Right lobe of liver (tissue), 6 donors: ENCODE results near the gene LILRB5. TPM values are rescaled to one million over a fixed set of nuclear protein-coding genes. Genes with fewer than 3 reads are reported as not detected.
A peak's percentile ranks its signal among the peaks of the same experiment; 100 is the strongest.

ENCODE experiments used
- ATAC-seq, 4 donors: fragments of 200-7000 bp; cut with Tn5 transposase; one replicate each; pipeline ENCODE4 v1.9.1; 2020; ENCODE audit warnings: mild to moderate bottlenecking in 4 of 4, moderate library complexity in 4 of 4
- DNase-seq, 3 donors: peaks; one replicate each; pipeline ENCODE4 v3.0.0-alpha.2; 2020
- H3K27ac ChIP-seq, 3 donors: fragments of 200-600 bp; one replicate each; pipeline ENCODE4 v1.8.0; 2022
- H3K27me3 ChIP-seq, 2 donors: fragments of 200-600 bp; one replicate each; pipeline ENCODE4 v1.8.0; 2022
- H3K36me3 ChIP-seq, 4 donors: fragments of 200-600 bp; sonication (generic) in 1 of 4; one replicate each; pipeline versions ENCODE4 v1.5.1 to v1.8.0; 2017 to 2022; ENCODE audit warnings: control low read depth in 1 of 4
- H3K4me1 ChIP-seq, 4 donors: fragments of 200-600 bp; sonication (generic) in 1 of 4; one replicate each; pipeline versions ENCODE4 v1.5.1 to v1.8.0; 2017 to 2022; ENCODE audit warnings: control low read depth in 1 of 4
- H3K4me3 ChIP-seq, 3 donors: fragments of 200-600 bp; one replicate each; pipeline ENCODE4 v1.8.0; 2022
- H3K9me3 ChIP-seq, 4 donors: fragments of 200-600 bp; sonication (generic) in 1 of 4; one replicate each; pipeline versions ENCODE4 v1.5.1 to v1.8.0; 2017 to 2022; ENCODE audit warnings: control low read depth in 1 of 4
- POLR2A ChIP-seq: fragments of 450-650 bp; IDR thresholded peaks from one replicate; pipeline ENCODE4 v1.6.1; 2017; ENCODE audit warnings: antibody characterized with exemption, mild to moderate bottlenecking
- WGBS: methylation state at CpG from one replicate; pipeline ENCODE4 v1.1.6; 2018; ENCODE audit warnings: low coverage, low lambda C conversion rate; ENCODE audit not compliant: insufficient coverage; ENCODE audit errors: missing lambda C conversion rate; 5-methylcytosine and 5-hydroxymethylcytosine counted together
- intact Hi-C, 2 donors: fragments of 100-400 bp; cut with DNase I; formaldehyde crosslinking; loops; one replicate each; pipeline versions ENCODE4 v1.11.2 to v1.14.1; 2022
- total RNA-seq, 6 experiments: library from RNA; depleted of rRNA in 2 of 6; stranded (reverse); fragments of >200 nt in 2 of 6; fragmentation: NEBNext Ultra II Directional in 3 of 6; extraction: Animal tissue kit (Norgen Biotek cat#: 25700) in 3 of 6; gene quantifications; one replicate each; pipeline versions ENCODE4 v1.1.0 to v1.2.4, GENCODE V29; 2016 to 2023
- TF ChIP-seq, protein P1 (sequence below), 4 donors: fragments of 200-600 bp in 3 of 4; fragments of 450-650 bp in 1 of 4; IDR thresholded peaks; one replicate each; pipeline versions ENCODE4 v1.5.1 to v1.8.0; 2016 to 2022; ENCODE audit warnings: antibody characterized with exemption in 4 of 4, mild to moderate bottlenecking in 2 of 4
- donor health status: DM: no; HTN: yes; CAD: no.
- donor health status: DM: no; HTN: no; CAD: no.
- donor health status: DM: no; HTN: no; CAD: no.
- donor health status: DM: no; HTN: yes; CAD: no.
- donor health status: DM: no; HTN: yes; CAD: no.

LILRB5 gene
- total RNA-seq, 6 experiments from 2014 or later = 2.7 to 19.7 (median 8.4) TPM

DNA sequence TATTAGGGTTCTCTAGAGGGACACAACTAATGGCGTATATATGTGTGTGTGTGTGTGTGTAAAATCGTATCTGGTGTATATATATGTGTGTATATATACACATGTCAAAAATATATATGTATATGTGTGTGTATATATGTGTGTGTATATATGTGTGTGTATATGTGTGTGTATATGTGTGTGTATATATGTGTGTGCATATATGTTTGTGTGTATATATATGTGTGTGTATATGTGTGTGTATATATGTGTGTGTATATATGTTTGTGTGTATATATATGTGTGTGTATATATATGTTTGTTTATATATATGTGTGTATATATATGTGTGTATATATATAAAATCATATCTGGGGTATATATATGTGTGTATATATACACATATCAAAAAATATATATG lies 5.4 kb upstream of the LILRB5 start:
- no peak for ATAC-seq
- Histone ChIP-seq H3K36me3 (no peaks in the 10 kb centered on the region), H3K27me3 (no peaks in the 10 kb centered on the region), H3K27ac (no peak overlapping the region), H3K4me3 (no peak overlapping the region), H3K9me3 (no peaks in the 10 kb centered on the region), H3K4me1 (no peaks in the 10 kb centered on the region)
- DNase-seq = no peak
- WGBS = 91% methylated on average over 2 of the region's 2 CpGs
- TF ChIP-seq, protein P1, sequence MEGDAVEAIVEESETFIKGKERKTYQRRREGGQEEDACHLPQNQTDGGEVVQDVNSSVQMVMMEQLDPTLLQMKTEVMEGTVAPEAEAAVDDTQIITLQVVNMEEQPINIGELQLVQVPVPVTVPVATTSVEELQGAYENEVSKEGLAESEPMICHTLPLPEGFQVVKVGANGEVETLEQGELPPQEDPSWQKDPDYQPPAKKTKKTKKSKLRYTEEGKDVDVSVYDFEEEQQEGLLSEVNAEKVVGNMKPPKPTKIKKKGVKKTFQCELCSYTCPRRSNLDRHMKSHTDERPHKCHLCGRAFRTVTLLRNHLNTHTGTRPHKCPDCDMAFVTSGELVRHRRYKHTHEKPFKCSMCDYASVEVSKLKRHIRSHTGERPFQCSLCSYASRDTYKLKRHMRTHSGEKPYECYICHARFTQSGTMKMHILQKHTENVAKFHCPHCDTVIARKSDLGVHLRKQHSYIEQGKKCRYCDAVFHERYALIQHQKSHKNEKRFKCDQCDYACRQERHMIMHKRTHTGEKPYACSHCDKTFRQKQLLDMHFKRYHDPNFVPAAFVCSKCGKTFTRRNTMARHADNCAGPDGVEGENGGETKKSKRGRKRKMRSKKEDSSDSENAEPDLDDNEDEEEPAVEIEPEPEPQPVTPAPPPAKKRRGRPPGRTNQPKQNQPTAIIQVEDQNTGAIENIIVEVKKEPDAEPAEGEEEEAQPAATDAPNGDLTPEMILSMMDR (IDR thresholded peaks at IDR 0.05) = no peak
- TF ChIP-seq POLR2A = no peak
- intact Hi-C loops = no loop called here

DNA sequence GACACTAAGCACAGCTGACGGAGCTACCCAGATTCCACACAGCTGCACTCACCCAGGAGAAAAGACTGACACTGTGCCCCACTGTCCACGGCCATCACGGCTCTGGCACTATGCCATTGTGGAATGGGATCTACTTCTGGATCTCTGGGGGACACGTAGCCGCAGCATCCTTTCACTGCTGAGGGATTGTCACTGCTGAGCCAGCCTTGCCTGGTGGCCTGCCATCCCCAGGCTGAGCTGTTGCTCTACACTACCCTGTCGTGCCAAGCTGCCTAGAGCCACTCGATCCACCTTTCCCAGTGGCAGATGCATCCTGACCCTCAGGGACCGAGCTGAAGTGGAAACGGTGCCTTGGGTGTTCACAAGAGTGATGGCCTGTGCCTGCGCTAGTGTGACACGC lies 5.0 kb upstream of the LILRB5 start:
- Histone ChIP-seq H3K36me3 (no peaks in the 10 kb centered on the region), H3K4me1 (no peaks in the 10 kb centered on the region)
- ATAC-seq = no peak

DNA sequence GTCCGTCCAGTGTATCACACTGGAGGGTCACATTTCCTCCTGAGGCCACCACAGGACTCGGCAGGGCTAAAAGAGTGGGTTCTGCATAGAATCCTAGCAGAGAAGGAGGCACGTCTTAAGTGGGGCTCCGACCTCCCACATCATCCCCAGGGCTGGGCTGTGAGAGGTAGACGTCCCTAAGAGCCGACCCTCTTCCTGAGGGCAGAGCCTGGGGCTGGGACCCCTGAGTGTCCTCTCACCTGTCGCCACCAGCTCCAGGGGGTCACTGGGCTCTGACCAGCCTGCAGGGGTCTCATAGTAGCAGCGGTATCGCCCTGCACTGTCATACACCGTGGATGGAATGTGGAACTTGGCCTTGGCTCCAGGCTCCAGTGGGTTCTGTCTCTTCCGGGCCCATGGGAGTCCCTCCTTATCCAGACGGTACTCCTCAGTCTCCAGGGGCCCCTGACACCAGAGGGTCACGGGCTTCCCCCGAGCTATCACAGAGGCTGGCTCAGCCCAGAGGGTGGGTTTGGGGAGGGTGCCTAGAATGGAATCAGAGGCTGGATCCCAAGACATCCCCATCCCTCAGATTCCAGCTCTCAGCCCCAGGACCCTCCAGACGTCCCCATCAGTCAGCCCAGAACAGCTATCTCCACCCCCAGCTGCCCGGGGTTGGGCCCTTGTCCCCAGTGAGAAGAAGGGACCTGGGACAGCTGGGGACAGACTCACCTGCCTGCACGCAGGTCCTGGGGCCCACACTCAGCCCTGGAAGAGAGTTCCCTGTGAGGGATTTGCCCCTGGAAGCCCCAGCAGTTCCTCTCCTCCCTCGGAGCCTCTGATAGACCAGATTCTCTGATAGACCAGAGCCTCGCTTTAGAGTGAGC lies 590 bp downstream of the LILRB5 start:
- Histone ChIP-seq H3K4me3 (peak overlapping the region in 1 of 3 donors; percentile 26), H3K9me3 (no peaks in the 10 kb centered on the region), H3K36me3 (no peaks in the 10 kb centered on the region), H3K27ac (no peak overlapping the region), H3K4me1 (no peaks in the 10 kb centered on the region), H3K27me3 (no peaks in the 10 kb centered on the region)
- intact Hi-C loops = no loop called here
- DNase-seq (peak in 1 of 3 donors; percentile 43), ATAC-seq (peak in 3 of 4 donors; percentile 18 to 38 (median 18))
- 29% methylated on average over 4 of the region's 19 CpGs for WGBS
- no peak for TF ChIP-seq POLR2A
- TF ChIP-seq, protein P1 (IDR thresholded peaks at IDR 0.05) = no peak

More for the DNA sequence above, 5.0 kb upstream of the LILRB5 start:
- TF ChIP-seq, protein P1 (IDR thresholded peaks at IDR 0.05) = no peak
- TF ChIP-seq POLR2A = no peak
- peak in 2 of 3 donors; percentile 43 to 46 for DNase-seq
- H3K9me3 ChIP-seq = no peaks in the 10 kb centered on the region
- no peak overlapping the region for H3K4me3 ChIP-seq
- WGBS = 82% methylated on average over 5 of the region's 11 CpGs
- no peaks in the 10 kb centered on the region for H3K27me3 ChIP-seq
- H3K27ac ChIP-seq = no peak overlapping the region
- intact Hi-C loops = no loop called here

DNA sequence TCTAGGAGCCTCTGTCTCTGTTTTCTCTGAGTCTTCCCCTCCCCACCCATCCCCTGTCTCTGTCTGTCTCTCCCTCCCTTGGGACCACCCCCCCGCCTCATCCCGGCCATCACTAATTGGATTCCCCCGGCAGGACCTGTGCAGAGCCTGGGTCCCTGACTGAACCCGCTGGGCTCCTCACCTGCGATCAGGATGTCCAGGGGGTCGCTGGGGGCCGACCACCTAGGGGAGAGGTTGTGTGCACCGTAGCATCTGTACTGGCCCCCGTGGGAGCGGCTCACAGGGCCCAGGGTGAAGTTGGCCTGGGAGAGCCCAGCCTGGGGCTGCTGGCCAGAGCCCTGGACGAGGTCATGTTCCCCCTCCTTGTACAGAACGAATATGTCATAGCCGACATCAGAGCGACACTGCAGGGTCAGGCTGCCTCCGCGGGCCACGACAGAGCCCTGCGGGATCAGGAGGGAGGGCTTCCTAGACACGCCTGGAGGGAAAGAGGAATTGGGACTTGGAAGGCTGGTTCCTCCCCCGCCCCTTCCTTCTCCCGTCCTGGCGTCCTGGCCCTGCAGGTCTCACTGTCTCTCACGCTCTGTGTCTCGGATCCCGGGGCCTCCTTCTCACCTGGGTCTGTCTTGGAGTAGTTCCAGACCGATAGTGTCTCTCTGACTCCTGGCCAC lies 1.8 kb downstream of the LILRB5 start:
- H3K27me3 ChIP-seq = no peaks in the 10 kb centered on the region
- WGBS = 17% methylated on average over 10 of the region's 26 CpGs
- TF ChIP-seq, protein P1 (IDR thresholded peaks at IDR 0.05) = no peak
- TF ChIP-seq POLR2A = no peak
- ATAC-seq (peak in 1 of 4 donors; percentile 23), DNase-seq (peak in 1 of 3 donors; percentile 42)
- H3K36me3 ChIP-seq = no peaks in the 10 kb centered on the region
- intact Hi-C loops = no loop called here
- no peaks in the 10 kb centered on the region for H3K4me1 ChIP-seq
- no peaks in the 10 kb centered on the region for H3K9me3 ChIP-seq
- peak overlapping the region in 1 of 3 donors; percentile 26 for H3K4me3 ChIP-seq
- no peak overlapping the region for H3K27ac ChIP-seq
